Mesothelial cell of epicardium (in vitro differentiated cells): ENCODE data around the gene SLC16A8. TPM values are rescaled to one million over a fixed set of nuclear protein-coding genes. Genes with fewer than 3 reads are reported as not detected.

Experiments
- DNase-seq, 2 experiments: peaks; one replicate each; pipeline ENCODE4 v3.0.0; 2021; ENCODE audit warnings: low spot score in 2 of 2; ENCODE audit not compliant: unreplicated experiment in 2 of 2
- H3K27ac Mint-ChIP-seq: 2 replicates; pipeline ENCODE4 v1.8.0; 2021; ENCODE audit warnings: mixed read lengths
- H3K27me3 Mint-ChIP-seq: 2 replicates; pipeline ENCODE4 v1.8.0; 2021; ENCODE audit warnings: low read depth, mixed read lengths
- H3K36me3 Mint-ChIP-seq: 2 replicates; pipeline ENCODE4 v1.8.0; 2021; ENCODE audit warnings: mixed read lengths
- H3K4me1 Mint-ChIP-seq: 2 replicates; pipeline ENCODE4 v1.8.0; 2021; ENCODE audit warnings: mixed read lengths
- H3K4me3 Mint-ChIP-seq: 2 replicates; pipeline ENCODE4 v1.8.0; 2021; ENCODE audit warnings: mild to moderate bottlenecking, moderate library complexity, mixed read lengths
- H3K9me3 Mint-ChIP-seq: 2 replicates; pipeline ENCODE4 v1.8.0; 2021; ENCODE audit warnings: mixed read lengths
- total RNA-seq: library from RNA; stranded (reverse); gene quantifications from 3 replicates; pipeline ENCODE4 v1.2.1, GENCODE V29; 2021
- TF ChIP-seq, protein P1 (sequence below): fragments of 200-600 bp; sonication (generic); IDR thresholded peaks from one replicate; pipeline ENCODE4 v1.5.0; 2021; ENCODE audit warnings: antibody characterized with exemption; ENCODE audit not compliant: unreplicated experiment

SLC16A8 gene
- total RNA-seq, 1 donor from 2014 or later, result 0.60 TPM

DNA sequence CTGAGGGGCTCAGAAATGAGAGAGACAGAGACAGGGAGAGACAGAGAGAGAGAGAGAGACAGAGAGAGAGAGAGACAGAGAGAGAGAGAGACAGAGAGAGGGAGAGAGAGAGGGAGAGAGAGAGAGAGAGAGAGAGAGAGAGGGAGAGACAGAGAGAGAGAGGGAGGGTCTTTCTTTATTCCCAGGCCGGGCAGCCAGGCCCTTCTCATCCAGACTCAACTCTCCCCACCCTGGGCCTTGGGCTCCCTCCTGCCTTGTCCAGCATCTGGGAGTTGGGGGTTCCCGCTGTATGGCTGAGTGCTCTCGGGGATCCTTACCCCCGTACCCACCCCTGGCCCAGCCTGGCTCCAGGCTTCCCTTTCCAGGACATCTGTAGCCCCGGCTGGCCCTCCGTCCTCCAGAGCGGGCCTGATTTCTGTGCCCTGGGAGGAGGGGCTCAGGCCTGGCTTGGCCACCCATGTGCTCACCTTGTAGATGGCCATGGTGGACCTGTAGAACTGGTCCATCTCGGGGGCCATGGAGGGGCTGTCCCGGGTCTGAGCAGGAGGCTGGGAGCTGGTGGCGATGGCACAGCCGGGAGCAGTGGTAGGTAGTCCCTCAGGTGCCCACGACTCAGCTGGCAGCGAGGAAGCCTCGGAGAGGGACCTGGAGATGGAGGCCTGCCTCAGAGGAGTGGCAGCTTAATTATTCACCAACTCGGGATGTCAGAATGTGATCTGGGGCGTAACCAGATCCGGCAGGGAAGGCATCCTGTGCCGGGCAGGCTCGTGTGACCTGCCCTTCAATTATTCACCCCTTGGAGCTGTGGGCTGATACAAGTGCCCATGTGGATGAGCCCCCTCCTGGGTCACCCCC, 26.3 kb upstream of the SLC16A8 start, which contains the start of gene BAIAP2L2:
Gene BAIAP2L2 (minus strand): TSS at position 677 of the 855 bp plus-strand sequence. CDS start 159 bp downstream, at position 518.
- no peak for DNase-seq
- H3K4me1 Mint-ChIP-seq, result peaks cover 2% of the 10 kb centered on the region
- no peak within 1 kb of the TSS for H3K27ac Mint-ChIP-seq
- TF ChIP-seq, protein P1, sequence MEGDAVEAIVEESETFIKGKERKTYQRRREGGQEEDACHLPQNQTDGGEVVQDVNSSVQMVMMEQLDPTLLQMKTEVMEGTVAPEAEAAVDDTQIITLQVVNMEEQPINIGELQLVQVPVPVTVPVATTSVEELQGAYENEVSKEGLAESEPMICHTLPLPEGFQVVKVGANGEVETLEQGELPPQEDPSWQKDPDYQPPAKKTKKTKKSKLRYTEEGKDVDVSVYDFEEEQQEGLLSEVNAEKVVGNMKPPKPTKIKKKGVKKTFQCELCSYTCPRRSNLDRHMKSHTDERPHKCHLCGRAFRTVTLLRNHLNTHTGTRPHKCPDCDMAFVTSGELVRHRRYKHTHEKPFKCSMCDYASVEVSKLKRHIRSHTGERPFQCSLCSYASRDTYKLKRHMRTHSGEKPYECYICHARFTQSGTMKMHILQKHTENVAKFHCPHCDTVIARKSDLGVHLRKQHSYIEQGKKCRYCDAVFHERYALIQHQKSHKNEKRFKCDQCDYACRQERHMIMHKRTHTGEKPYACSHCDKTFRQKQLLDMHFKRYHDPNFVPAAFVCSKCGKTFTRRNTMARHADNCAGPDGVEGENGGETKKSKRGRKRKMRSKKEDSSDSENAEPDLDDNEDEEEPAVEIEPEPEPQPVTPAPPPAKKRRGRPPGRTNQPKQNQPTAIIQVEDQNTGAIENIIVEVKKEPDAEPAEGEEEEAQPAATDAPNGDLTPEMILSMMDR, result no peak
- H3K9me3 Mint-ChIP-seq, result no peaks in the 10 kb centered on the region
- no peaks in the 10 kb centered on the region for H3K27me3 Mint-ChIP-seq
- H3K4me3 Mint-ChIP-seq, result no peak within 1 kb of the TSS
- H3K36me3 Mint-ChIP-seq, result peaks cover 4% of the 10 kb centered on the region

DNA sequence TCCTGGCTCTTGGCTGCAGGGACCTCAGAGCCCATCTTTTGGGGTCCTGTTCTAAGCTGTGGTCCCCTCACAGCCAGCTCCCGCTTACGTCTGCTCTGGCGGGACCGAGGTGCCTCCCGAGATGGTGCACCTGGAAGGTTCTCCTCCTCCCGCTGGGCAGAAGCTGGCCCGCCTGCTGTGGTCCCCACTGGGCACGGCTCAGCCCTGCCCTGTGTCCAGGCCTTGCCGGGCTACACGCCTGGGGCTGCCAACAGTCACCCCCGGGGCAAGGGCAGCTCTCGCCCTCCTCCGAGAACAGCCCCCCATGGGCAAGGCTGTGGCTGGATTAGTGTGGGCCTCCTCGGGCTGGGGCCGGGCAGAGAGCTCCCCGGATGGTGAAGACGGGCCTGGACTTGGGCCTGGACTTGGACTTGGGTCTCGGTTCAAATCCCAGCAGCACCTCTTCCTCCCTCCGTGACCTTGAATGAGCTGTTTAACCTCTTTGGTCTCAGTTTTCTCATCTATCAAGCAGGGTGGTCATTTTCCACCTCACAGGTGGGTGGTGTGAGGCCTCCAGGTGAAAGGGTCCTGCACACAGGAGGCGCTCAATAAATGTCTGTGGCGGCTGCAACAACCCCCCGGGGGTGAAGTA, 25.5 kb upstream of the SLC16A8 start:
- Mint-ChIP-seq H3K4me3 (no peak overlapping the region), H3K36me3 (peaks cover 4% of the 10 kb centered on the region), H3K9me3 (no peaks in the 10 kb centered on the region), H3K4me1 (peaks cover 2% of the 10 kb centered on the region), H3K27me3 (no peaks in the 10 kb centered on the region), H3K27ac (no peak overlapping the region)
- TF ChIP-seq, protein P1, result no peak
- no peak for DNase-seq

DNA sequence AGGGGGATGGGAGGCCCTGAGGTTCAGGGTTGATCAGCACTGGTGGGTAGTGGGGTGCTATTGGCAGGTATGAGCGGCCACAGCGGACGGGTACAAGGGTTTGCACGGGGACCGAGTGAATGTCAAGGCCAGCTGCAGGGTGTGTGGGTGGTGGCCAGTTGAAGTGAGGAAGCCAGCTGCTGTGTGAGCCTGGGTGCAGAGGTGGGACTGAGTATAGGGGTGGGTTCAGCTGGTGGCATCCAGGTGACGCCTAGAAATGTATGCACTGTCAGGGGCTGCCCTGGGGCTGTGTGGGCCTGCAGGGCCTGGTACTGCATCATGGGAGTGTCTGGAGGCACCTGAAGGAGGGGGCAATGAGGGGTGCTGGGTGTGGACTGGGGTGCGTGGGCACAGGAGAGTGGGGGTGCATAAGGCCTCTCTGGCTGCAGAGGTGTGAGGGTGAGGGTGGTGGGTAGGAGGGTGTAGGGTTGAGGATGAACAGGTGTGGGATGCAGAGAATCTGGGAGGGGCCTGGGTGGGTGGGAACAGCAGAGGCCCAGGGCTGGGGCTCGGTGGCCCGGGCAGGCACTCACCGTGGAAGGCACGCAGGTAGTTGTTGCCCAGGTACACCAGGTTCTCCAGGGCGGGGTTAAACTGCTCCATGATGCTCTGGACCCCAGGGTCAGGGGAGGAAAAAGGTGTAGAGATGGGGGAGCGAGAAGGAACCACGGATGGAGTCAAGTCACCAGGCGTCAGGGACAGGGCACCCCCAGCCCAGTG, 24.8 kb upstream of the SLC16A8 start:
- no peaks in the 10 kb centered on the region for H3K9me3 Mint-ChIP-seq
- DNase-seq, result no peak
- H3K27me3 Mint-ChIP-seq, result no peaks in the 10 kb centered on the region
- H3K4me1 Mint-ChIP-seq, result no peaks in the 10 kb centered on the region
- H3K27ac Mint-ChIP-seq, result no peak overlapping the region
- H3K36me3 Mint-ChIP-seq, result peaks cover 4% of the 10 kb centered on the region
- TF ChIP-seq, protein P1, result no peak
- H3K4me3 Mint-ChIP-seq, result no peak overlapping the region

DNA sequence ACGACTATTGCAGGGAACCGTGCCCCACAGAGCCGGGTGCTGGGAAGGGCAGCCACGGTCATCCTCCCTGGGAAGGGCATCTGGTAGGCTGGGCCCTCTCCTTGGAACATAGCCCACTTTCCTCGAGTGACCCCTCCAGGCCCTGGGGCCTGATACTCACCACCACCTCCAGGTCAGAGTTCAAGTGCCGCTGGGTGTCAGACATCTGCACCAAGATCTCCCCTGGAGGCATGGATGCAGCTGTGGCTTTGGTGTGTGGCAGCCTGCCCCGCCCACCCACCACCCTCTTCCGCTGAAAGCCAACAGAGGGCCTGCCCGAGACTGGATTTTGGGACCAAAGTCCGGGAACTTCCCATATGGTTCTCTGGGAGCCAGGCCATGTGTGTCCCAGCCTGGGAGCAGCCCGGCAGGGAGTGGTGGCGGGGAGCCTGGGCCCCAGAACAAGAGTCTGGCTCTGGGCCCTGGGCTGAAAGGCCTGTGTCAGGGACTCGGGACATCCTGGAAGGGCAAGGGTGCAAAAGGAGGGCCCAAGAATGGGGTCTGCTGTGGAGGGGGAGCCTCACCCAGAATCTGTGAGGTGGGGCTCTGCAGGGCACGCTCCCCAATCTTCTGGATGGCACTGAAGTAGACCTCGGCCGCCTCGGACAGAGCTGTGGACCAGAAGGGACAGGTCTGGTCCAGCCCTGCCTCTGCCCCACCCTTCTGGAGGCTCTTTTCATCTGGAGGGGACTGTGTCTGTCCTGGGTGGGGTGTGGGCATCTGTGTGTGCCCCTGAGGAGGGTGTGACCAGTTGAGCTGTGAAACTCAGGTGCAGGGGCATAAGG, 23.9 kb upstream of the SLC16A8 start:
- no peaks in the 10 kb centered on the region for H3K4me1 Mint-ChIP-seq
- no peak for DNase-seq
- H3K36me3 Mint-ChIP-seq, result peaks cover 3% of the 10 kb centered on the region
- no peaks in the 10 kb centered on the region for H3K9me3 Mint-ChIP-seq
- no peaks in the 10 kb centered on the region for H3K27me3 Mint-ChIP-seq
- TF ChIP-seq, protein P1, result no peak
- H3K4me3 Mint-ChIP-seq, result no peak overlapping the region
- H3K27ac Mint-ChIP-seq, result no peak overlapping the region
